Mucosa of rectum (tissue), 2 donors: ENCODE results near the gene JCHAIN.
"Not testable (repeated sequence)": the region's sequence is repeated elsewhere in the genome, so short reads cannot be mapped to it uniquely, and the experiment has no call there.

ENCODE experiments used
- H3K27ac ChIP-seq, 2 donors: one replicate each; pipeline ENCODE4 v1.7.0; 2013; ENCODE audit warnings: inconsistent platforms in 2 of 2, low read depth in 2 of 2, low read length in 2 of 2
- H3K27me3 ChIP-seq, 2 donors: one replicate each; pipeline ENCODE4 v1.7.0; 2013; ENCODE audit warnings: low read length in 2 of 2; ENCODE audit not compliant: control insufficient read depth in 2 of 2, insufficient read depth in 2 of 2
- H3K36me3 ChIP-seq, 2 donors: one replicate each; pipeline ENCODE4 v1.7.0; 2013; ENCODE audit warnings: low read length in 2 of 2; ENCODE audit not compliant: control insufficient read depth in 2 of 2, insufficient read depth in 2 of 2
- H3K4me1 ChIP-seq, 2 donors: one replicate each; pipeline ENCODE4 v1.7.0; 2013; ENCODE audit warnings: low read length in 2 of 2, mild to moderate bottlenecking in 1 of 2; ENCODE audit not compliant: control insufficient read depth in 2 of 2, insufficient read depth in 2 of 2
- H3K4me3 ChIP-seq, 2 donors: one replicate each; pipeline ENCODE4 v1.7.0; 2013; ENCODE audit warnings: low read length in 2 of 2
- H3K9ac ChIP-seq, 2 donors: one replicate each; pipeline ENCODE4 v1.7.0; 2013; ENCODE audit warnings: low read length in 2 of 2, low read depth in 1 of 2, mild to moderate bottlenecking in 1 of 2
- H3K9me3 ChIP-seq, 2 donors: one replicate each; pipeline ENCODE4 v1.7.0; 2013; ENCODE audit warnings: low read length in 2 of 2; ENCODE audit not compliant: control insufficient read depth in 2 of 2
- donor health status: healthy.
- donor health status: Normal muscosa, but diverticular disease.

JCHAIN gene

GRCh38 chr4:70691661-70692060 lies 25.4 kb upstream of the JCHAIN start:
- Histone ChIP-seq H3K9me3 (no peaks in the 10 kb centered on the region), H3K4me1 (peaks cover 10 to 23% of the 10 kb centered on the region in 2 donors), H3K4me3 (peak overlapping the region in 1 of 2 donors; percentile 27), H3K9ac (no peak overlapping the region), H3K27me3 (no peaks in the 10 kb centered on the region), H3K36me3 (peaks cover 0 to 2% of the 10 kb centered on the region in 2 donors), H3K27ac (no peak overlapping the region)

GRCh38 chr4:70688795-70689231 lies 22.5 kb upstream of the JCHAIN start:
- Histone ChIP-seq H3K4me3 (peak overlapping the region; percentile 92 to 96), H3K9ac (peak overlapping the region; percentile 77 to 96)

DNA sequence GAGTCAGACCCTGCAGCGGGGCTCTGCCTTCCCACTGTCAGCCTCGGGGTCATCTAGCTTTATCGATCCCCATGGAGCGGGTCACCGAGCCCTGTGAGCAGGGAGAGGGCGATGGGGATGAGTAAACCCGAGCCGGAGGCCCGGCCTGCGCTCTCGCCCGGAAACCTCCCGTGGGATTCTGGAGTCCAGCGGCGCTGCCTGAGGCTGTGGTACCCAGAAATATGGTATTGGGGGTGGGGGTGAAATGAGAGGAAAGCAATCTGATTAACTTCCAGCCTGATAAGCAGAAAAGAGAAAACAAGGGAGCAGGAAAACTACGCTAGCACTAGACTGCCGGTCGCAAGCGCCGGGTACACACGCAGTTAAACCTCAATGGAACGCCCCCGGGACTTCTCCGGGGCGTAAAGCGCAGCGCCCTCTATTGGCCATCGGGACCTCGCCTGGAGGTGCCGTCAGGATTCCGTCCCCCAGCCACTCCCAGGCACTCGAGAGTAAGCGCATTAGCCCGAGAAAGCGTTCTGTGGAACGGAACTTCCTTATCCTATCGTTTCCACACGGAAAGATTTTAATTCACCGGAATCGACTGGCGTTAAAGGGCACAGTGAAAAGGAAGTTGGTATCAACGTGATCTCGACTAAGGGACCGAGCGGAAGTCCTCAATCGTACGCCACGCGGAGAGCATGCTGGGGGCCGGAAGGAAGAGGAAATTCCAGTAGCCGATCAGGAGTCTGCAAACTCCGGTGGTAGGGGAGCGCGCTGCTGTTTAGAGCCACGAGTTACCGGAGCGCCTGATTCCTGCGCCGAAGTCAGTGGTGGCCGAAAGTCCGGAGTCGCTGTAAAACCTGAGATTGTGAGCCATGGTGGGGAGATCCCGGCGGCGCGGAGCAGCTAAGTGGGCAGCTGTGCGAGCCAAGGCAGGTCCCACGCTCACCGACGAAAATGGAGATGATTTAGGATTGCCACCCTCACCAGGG lies 21.8 kb upstream of the JCHAIN start, which contains the start of gene UTP3:
Gene UTP3 (plus strand): TSS at position 712 of the 974 bp plus-strand sequence. CDS start 146 bp downstream, at position 858.
- H3K27ac ChIP-seq = peak within 1 kb of the TSS; percentile 82 to 96
- H3K9me3 ChIP-seq = no peaks in the 10 kb centered on the region
- H3K9ac ChIP-seq = peak within 1 kb of the TSS; percentile 77 to 96
- H3K27me3 ChIP-seq = no peaks in the 10 kb centered on the region
- H3K4me1 ChIP-seq = peaks cover 10 to 23% of the 10 kb centered on the region in 2 donors
- H3K36me3 ChIP-seq = peaks cover 0 to 2% of the 10 kb centered on the region in 2 donors
- H3K4me3 ChIP-seq = peak within 1 kb of the TSS; percentile 92 to 96

More at GRCh38 chr4:70688795-70689231, 22.5 kb upstream of the JCHAIN start:
- Histone ChIP-seq H3K4me1 (peaks cover 10 to 23% of the 10 kb centered on the region in 2 donors), H3K36me3 (peaks cover 0 to 2% of the 10 kb centered on the region in 2 donors), H3K27me3 (no peaks in the 10 kb centered on the region), H3K27ac (peak overlapping the region; percentile 82 to 96), H3K9me3 (no peaks in the 10 kb centered on the region)

- H3K27me3 ChIP-seq = no peaks in the 10 kb centered on the region
- H3K9ac ChIP-seq = peak overlapping the region; percentile 77 to 96
- no peaks in the 10 kb centered on the region for H3K9me3 ChIP-seq
- peak overlapping the region; percentile 82 to 96 for H3K27ac ChIP-seq
- peak overlapping the region; percentile 92 to 96 for H3K4me3 ChIP-seq
- peaks cover 0 to 2% of the 10 kb centered on the region in 2 donors for H3K36me3 ChIP-seq
- peaks cover 10 to 23% of the 10 kb centered on the region in 2 donors for H3K4me1 ChIP-seq
Measured at GRCh38 chr4:70687392-70687791, 21.1 kb upstream of the JCHAIN start.

DNA sequence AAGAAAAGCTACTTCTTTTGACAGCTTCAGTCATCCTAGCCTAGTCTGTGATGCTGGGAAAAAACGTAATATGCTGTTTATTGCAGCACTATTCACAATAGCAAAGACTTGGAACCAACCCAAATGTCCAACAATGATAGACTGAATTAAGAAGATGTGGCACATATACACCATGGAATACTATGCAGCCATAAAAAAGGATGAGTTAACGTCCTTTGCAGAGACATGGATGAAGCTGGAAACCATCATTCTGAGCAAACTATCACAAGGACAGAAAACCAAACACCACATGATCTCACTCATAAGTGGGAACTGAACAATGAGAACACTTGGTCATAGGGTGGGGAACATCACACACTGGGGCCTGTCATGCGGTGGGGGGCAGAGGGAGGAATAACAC lies 15.8 kb upstream of the JCHAIN start:
- H3K27me3 ChIP-seq, H3K36me3 ChIP-seq, H3K9ac ChIP-seq, H3K4me1 ChIP-seq, H3K27ac ChIP-seq, H3K9me3 ChIP-seq, H3K4me3 ChIP-seq: not testable (repeated sequence)

- Histone ChIP-seq H3K27ac (peak overlapping the region in 1 of 2 donors; percentile 49), H3K4me3 (no peak overlapping the region), H3K27me3 (no peaks in the 10 kb centered on the region), H3K9me3 (no peaks in the 10 kb centered on the region), H3K9ac (no peak overlapping the region), H3K4me1 (no peaks in the 10 kb centered on the region), H3K36me3 (no peaks in the 10 kb centered on the region)
Measured at GRCh38 chr4:70681704-70682103, 15.4 kb upstream of the JCHAIN start.

GRCh38 chr4:70680934-70681333 lies 14.6 kb upstream of the JCHAIN start:
- Histone ChIP-seq H3K36me3 (no peaks in the 10 kb centered on the region), H3K27ac (peak overlapping the region in 1 of 2 donors; percentile 49), H3K9ac (no peak overlapping the region), H3K4me3 (no peak overlapping the region), H3K9me3 (no peaks in the 10 kb centered on the region), H3K27me3 (no peaks in the 10 kb centered on the region), H3K4me1 (no peaks in the 10 kb centered on the region)

DNA sequence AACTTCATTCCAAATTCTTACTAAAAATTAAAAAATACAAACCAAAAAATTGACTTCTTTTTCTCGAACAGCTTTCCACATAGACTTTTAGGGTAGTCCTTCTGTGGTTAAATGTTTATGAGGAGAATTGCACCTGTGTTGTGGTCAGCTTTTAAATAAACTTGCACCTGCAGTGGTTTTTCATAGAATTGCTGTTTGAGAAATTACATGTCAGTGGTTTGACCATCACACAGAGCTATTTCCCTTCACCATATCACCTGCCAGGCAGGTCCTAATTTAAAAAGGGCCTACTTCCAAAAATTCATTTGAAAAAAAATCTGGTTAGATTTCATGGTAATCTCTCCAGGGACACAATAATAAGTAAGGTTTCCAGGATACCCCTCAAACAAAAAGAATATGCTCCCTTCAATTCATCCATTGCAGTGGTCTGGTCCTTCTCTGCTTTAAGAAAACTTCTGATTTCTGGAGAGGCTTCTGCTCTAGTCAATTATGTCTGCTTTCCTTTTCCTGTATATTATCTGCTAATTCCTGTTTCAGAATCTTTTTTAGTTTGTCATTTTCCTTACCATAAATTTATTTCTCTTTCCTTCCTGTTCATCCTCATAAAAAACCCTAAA lies 12.2 kb upstream of the JCHAIN start:
- H3K9me3 ChIP-seq = no peaks in the 10 kb centered on the region
- H3K4me1 ChIP-seq = no peaks in the 10 kb centered on the region
- no peaks in the 10 kb centered on the region for H3K36me3 ChIP-seq
- peak overlapping the region in 1 of 2 donors; percentile 32 for H3K27ac ChIP-seq
- no peaks in the 10 kb centered on the region for H3K27me3 ChIP-seq
- no peak overlapping the region for H3K9ac ChIP-seq
- H3K4me3 ChIP-seq = no peak overlapping the region

DNA sequence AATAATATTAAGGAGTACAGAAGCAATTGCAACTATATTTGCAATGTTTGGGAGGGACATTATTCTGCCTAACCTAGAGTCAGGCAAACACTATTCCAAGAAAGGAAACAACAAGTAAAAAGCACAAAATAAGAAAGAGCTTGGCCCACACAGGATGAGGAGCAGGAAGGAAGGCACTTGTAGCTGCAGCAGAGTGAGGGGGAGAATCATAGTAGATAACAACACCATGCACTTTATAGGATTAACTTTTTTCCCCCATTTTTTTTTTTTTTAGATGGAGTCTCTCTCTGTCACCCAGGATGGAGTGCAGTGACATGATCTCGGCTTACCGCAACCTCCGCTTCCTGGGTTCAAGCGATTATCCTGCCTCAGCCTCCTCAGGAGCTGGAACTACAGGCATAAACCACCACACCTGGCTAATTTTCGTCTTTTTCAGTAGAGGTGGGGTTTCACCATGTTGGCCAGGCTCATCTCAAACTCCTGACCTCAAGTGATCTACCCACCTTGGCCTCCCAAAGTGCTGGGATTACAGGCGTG lies 10.3 kb upstream of the JCHAIN start:
- Histone ChIP-seq H3K27ac (peak overlapping the region in 1 of 2 donors; percentile 32), H3K27me3 (no peaks in the 10 kb centered on the region), H3K36me3 (no peaks in the 10 kb centered on the region), H3K9ac (no peak overlapping the region), H3K9me3 (no peaks in the 10 kb centered on the region), H3K4me1 (no peaks in the 10 kb centered on the region), H3K4me3 (no peak overlapping the region)

- Histone ChIP-seq H3K4me1 (no peaks in the 10 kb centered on the region), H3K9ac (no peak overlapping the region), H3K27me3 (no peaks in the 10 kb centered on the region), H3K9me3 (no peaks in the 10 kb centered on the region), H3K36me3 (no peaks in the 10 kb centered on the region), H3K27ac (no peak overlapping the region), H3K4me3 (no peak overlapping the region)
Measured at GRCh38 chr4:70674731-70675130, 8.4 kb upstream of the JCHAIN start.
